ENCODE results near the gene PLAA.

The PLAA gene

GRCh38 chr9:26946753-26947727 is at the start of gene PLAA:
TSS of gene PLAA (minus strand) at chr9:26947242. CDS start at chr9:26947045, 197 bp downstream.
- H3K36me3 Mint-ChIP-seq (ENCODE audit: insufficient read depth), result peaks cover 14% of the 10 kb centered on the region
- peaks cover 14% of the 10 kb centered on the region for H3K27me3 Mint-ChIP-seq
- H3K4me3 Mint-ChIP-seq, result peak within 1 kb of the TSS; percentile 92
- no peaks in the 10 kb centered on the region for H3K9me3 Mint-ChIP-seq
- H3K27ac Mint-ChIP-seq (ENCODE audit: low read depth), result peak within 1 kb of the TSS; percentile 99
- peaks cover 35% of the 10 kb centered on the region for H3K4me1 Mint-ChIP-seq
- ATAC-seq (replicated peaks; ENCODE audit: extremely low read depth, poor library complexity, severe bottlenecking) (peak; percentile 93), DNase-seq (ENCODE audit: low spot score in 2 of 2) (peak; percentile 76 to 82)

GRCh38 chr9:26995810-26996209 is 48.8 kb upstream of the PLAA start:
- Mint-ChIP-seq H3K27me3 (no peaks in the 10 kb centered on the region), H3K4me3 (no peak overlapping the region), H3K4me1 (no peaks in the 10 kb centered on the region), H3K36me3 (ENCODE audit: insufficient read depth) (peaks cover 3% of the 10 kb centered on the region), H3K9me3 (no peaks in the 10 kb centered on the region), H3K27ac (ENCODE audit: low read depth) (no peak overlapping the region)
- DNase-seq (ENCODE audit: low spot score in 2 of 2) (no peak), ATAC-seq (replicated peaks; ENCODE audit: extremely low read depth, poor library complexity, severe bottlenecking) (no peak)

GRCh38 chr9:26983340-26983739 is 36.3 kb upstream of the PLAA start:
- DNase-seq (ENCODE audit: low spot score in 2 of 2) (no peak), ATAC-seq (replicated peaks; ENCODE audit: extremely low read depth, poor library complexity, severe bottlenecking) (no peak)
- Mint-ChIP-seq H3K36me3 (ENCODE audit: insufficient read depth) (peaks cover 9% of the 10 kb centered on the region), H3K27me3 (no peaks in the 10 kb centered on the region), H3K9me3 (no peaks in the 10 kb centered on the region), H3K4me3 (no peak overlapping the region), H3K27ac (ENCODE audit: low read depth) (peak overlapping the region; percentile 62), H3K4me1 (no peaks in the 10 kb centered on the region)

DNA sequence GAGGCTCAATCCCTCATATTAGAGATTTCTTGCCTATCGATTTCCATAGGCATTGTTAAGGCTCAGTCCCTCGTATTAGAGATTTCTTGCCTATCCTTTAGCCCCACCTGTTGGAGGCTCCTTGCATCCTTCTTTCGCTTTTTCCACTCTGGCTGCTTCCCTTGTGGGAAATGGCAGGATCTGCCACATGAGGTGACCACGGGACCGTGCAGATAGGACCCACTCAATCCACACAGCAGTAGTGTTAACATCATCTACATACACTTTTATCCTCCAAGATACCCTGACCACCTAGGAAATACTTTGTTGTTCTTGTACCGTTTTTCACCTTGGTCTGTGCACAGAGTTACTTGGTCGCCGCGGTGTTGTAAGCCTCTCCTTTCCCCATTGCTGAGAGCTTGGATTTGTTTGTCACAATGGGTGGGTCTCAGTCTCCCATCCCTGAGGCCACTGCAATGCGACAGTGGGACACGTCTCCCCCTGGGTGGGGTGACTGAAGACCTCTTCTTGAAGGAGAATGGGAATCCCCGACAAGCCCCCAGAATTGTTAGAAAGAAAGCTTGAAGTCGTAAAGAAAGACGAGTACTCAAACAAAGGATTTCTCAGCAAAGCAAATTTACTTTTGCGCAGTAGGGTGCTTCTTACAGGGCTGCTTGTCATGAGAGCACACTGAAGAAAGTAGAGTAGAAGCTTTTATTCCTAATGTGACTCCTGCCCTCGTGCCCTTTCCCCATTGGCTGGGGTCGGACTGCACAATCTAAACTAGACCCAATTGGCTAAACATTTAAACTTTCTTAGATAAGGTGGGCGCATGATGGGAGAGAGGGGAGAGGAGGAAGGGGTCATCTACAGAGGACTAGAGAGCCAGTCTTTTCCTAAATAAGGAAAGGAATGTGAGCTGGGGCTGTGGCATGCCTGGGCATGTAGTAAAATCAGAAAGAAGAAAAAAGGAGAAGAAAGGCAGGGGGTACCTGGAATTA is 29.0 kb upstream of the PLAA start:
- Mint-ChIP-seq H3K27me3 (no peaks in the 10 kb centered on the region), H3K4me1 (no peaks in the 10 kb centered on the region), H3K4me3 (no peak overlapping the region), H3K9me3 (no peaks in the 10 kb centered on the region), H3K27ac (ENCODE audit: low read depth) (no peak overlapping the region), H3K36me3 (ENCODE audit: insufficient read depth) (peaks cover 4% of the 10 kb centered on the region)
- ATAC-seq (replicated peaks; ENCODE audit: extremely low read depth, poor library complexity, severe bottlenecking), result no peak
- no peak for DNase-seq (ENCODE audit: low spot score in 2 of 2)

DNA sequence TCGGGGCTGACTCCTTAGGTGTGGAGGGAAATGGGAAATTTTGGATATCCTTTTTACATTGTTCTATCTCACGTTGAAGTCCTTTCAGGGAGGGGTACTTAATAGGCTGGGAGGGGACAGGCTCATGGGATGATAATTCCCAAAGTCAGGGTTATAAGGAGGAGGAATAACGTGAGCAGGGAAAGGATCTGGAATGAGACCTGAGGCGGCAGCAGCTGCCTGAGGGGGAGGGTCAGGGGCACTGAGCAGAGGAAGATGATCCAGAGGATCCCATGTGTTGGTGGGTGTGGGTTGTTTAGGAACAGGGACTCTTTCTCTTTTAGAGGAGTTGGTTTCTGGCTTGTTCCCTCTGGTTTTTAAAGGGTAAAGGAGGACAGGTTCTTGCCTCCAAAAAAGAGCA is 27.9 kb upstream of the PLAA start:
- no peaks in the 10 kb centered on the region for H3K4me1 Mint-ChIP-seq
- no peak overlapping the region for H3K4me3 Mint-ChIP-seq
- H3K27me3 Mint-ChIP-seq, result no peaks in the 10 kb centered on the region
- DNase-seq (ENCODE audit: low spot score in 2 of 2) (no peak), ATAC-seq (replicated peaks; ENCODE audit: extremely low read depth, poor library complexity, severe bottlenecking) (no peak)
- no peak overlapping the region for H3K27ac Mint-ChIP-seq (ENCODE audit: low read depth)
- H3K9me3 Mint-ChIP-seq, result no peaks in the 10 kb centered on the region
- peaks cover 4% of the 10 kb centered on the region for H3K36me3 Mint-ChIP-seq (ENCODE audit: insufficient read depth)

- H3K27me3 Mint-ChIP-seq, result no peaks in the 10 kb centered on the region
- no peaks in the 10 kb centered on the region for H3K9me3 Mint-ChIP-seq
- no peak overlapping the region for H3K27ac Mint-ChIP-seq (ENCODE audit: low read depth)
- peaks cover 4% of the 10 kb centered on the region for H3K36me3 Mint-ChIP-seq (ENCODE audit: insufficient read depth)
- no peak for DNase-seq (ENCODE audit: low spot score in 2 of 2)
- no peak for ATAC-seq (replicated peaks; ENCODE audit: extremely low read depth, poor library complexity, severe bottlenecking)
- no peak overlapping the region for H3K4me3 Mint-ChIP-seq
- no peaks in the 10 kb centered on the region for H3K4me1 Mint-ChIP-seq
Observed at GRCh38 chr9:26973989-26974388, 26.9 kb upstream of the PLAA start.

- ATAC-seq (replicated peaks; ENCODE audit: extremely low read depth, poor library complexity, severe bottlenecking) (no peak), DNase-seq (ENCODE audit: low spot score in 2 of 2) (no peak)
- Mint-ChIP-seq H3K4me3 (no peak overlapping the region), H3K4me1 (peaks cover 7% of the 10 kb centered on the region), H3K36me3 (ENCODE audit: insufficient read depth) (peaks cover 2% of the 10 kb centered on the region), H3K27ac (ENCODE audit: low read depth) (no peak overlapping the region), H3K27me3 (no peaks in the 10 kb centered on the region), H3K9me3 (no peaks in the 10 kb centered on the region)
Observed at GRCh38 chr9:26971721-26972120, 24.7 kb upstream of the PLAA start.

DNA sequence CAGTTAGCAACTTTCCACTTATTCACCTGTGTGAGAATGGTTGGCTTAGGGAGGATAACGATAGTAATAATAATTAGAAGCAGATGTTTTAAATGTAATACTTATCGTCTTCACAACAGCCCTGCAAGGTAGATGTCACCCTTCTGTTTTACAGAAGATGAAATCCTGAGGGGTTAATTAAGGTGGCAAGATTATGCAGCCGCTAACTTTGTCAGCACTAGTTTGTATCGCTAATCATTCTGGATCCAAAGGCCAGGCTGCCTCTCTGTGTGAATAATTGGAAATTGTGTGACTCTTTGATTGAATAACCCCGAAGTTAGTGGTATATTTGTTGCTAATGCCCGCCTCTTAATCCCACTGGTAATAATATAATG is 9.8 kb upstream of the PLAA start:
- ATAC-seq (replicated peaks; ENCODE audit: extremely low read depth, poor library complexity, severe bottlenecking) (no peak), DNase-seq (ENCODE audit: low spot score in 2 of 2) (no peak)
- Mint-ChIP-seq H3K36me3 (ENCODE audit: insufficient read depth) (peaks cover 14% of the 10 kb centered on the region), H3K4me1 (peaks cover 26% of the 10 kb centered on the region), H3K9me3 (no peaks in the 10 kb centered on the region), H3K27me3 (no peaks in the 10 kb centered on the region), H3K27ac (ENCODE audit: low read depth) (peak overlapping the region; percentile 93), H3K4me3 (peak overlapping the region; percentile 85)

DNA sequence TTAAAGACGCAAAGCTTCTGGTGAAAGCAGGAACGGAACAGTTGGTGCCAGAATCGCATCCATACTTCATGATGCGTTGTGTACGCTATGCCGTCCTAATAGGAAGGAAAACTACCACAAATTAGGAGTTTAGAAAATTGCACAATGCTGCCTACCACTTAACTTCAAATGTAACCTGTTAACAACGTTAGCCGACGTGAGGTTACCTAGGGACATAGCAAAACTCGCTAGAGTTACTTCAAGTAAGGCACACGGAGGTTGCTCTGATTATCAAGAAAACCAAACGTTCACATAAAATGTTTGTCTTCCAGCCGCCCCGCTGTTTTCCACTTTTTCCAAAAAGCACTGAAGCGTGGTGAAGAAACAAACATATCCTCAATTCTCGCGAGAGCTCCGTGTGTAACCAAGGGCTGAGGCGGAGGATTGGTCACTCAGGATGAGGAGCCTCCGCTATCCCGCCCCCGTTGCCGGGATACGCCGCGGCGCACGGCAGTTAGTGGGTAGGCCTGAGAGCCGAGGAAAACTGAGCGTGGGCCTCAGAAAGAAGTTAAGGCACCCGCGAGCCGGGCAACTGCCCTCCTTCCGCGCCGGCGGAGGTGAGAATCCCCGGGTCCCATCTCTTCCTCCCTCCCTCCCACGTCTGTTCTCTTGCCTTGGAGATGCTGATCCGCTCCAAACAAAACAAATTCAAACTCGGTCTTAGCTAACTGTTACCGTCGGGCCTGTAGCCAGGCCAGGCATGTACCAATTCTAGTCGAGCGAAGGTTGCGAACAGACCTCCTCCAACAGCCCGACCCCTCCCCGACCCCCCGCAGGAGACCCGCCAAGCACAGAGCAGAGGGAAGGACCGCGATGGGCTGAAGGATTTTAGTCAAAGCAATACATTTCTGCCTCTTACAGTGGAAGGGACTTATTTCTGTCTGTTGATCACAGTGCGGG is 9.1 kb upstream of the PLAA start, which contains the start of gene IFT74:
IFT74 (plus strand) TSS at position 492 of the 939 bp plus-strand sequence. CDS start 5,556 bp downstream, outside the sequence.
- H3K27ac Mint-ChIP-seq (ENCODE audit: low read depth), result peak within 1 kb of the TSS; percentile 93
- peaks cover 14% of the 10 kb centered on the region for H3K36me3 Mint-ChIP-seq (ENCODE audit: insufficient read depth)
- DNase-seq (ENCODE audit: low spot score in 2 of 2) (peak; percentile 82 to 90), ATAC-seq (replicated peaks; ENCODE audit: extremely low read depth, poor library complexity, severe bottlenecking) (peak; percentile 100)
- no peaks in the 10 kb centered on the region for H3K9me3 Mint-ChIP-seq
- H3K4me1 Mint-ChIP-seq, result peaks cover 26% of the 10 kb centered on the region
- peak within 1 kb of the TSS; percentile 85 for H3K4me3 Mint-ChIP-seq
- H3K27me3 Mint-ChIP-seq, result no peaks in the 10 kb centered on the region

DNA sequence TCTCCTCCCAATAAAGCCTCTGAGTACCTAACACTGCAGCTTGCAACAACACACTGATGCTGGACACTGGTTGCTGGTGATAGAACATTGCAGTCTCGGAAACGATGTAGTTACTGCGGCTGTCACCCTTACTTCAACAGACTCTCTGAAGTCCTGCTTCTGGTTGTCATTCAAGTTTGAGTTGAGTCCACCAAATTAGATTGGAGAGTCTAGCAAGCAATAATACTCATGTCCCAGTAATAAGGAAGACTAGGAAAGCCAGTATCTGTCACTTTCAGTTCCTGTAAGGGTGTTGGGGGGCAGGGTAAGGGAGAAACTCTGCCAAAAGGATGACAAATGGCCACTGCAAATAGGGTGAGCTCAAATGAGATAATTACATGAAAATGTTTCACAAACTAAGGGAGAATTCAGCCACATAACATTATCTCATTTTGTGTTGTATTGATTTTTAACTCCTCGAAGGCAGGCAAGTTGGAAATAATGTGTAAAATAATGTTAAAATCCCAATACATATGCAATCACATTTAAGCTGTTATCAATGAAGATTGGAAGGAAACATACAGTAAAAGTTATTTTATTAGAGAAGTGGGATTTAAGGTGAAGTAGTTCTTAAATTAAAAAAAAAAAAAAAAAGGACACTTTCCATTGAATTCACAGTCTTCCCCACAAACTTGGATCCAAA is 8.3 kb upstream of the PLAA start:
- H3K36me3 Mint-ChIP-seq (ENCODE audit: insufficient read depth), result peaks cover 14% of the 10 kb centered on the region
- peaks cover 26% of the 10 kb centered on the region for H3K4me1 Mint-ChIP-seq
- DNase-seq (ENCODE audit: low spot score in 2 of 2), result no peak
- H3K27ac Mint-ChIP-seq (ENCODE audit: low read depth), result peak overlapping the region; percentile 93
- no peak for ATAC-seq (replicated peaks; ENCODE audit: extremely low read depth, poor library complexity, severe bottlenecking)
- peak overlapping the region; percentile 85 for H3K4me3 Mint-ChIP-seq
- H3K9me3 Mint-ChIP-seq, result no peaks in the 10 kb centered on the region
- no peaks in the 10 kb centered on the region for H3K27me3 Mint-ChIP-seq

DNA sequence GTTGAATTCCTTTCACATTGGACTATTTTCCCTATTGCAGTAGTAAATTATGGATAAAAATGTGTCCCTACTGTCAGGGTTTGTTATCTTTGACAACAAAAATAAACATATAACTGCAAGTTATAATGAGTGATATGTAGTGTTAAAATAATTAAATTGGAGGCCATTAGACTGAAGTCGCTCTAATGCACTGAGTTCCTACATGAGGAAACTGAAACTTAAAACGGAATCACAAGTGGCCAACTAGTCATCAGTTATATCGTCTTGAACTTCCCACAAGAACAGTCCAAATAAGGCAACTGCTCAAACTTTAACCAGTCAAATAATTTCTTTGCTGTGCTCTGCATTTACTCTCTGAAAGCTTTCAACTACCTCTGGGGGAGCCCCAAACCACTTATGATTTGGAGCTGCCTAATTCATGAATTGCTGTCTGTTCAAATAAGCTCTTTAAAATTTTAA is 7.0 kb upstream of the PLAA start:
- peak overlapping the region; percentile 81 for H3K27ac Mint-ChIP-seq (ENCODE audit: low read depth)
- DNase-seq (ENCODE audit: low spot score in 2 of 2) (no peak), ATAC-seq (replicated peaks; ENCODE audit: extremely low read depth, poor library complexity, severe bottlenecking) (no peak)
- H3K27me3 Mint-ChIP-seq, result peaks cover 7% of the 10 kb centered on the region
- peak overlapping the region; percentile 22 for H3K4me3 Mint-ChIP-seq
- no peaks in the 10 kb centered on the region for H3K9me3 Mint-ChIP-seq
- H3K36me3 Mint-ChIP-seq (ENCODE audit: insufficient read depth), result peaks cover 14% of the 10 kb centered on the region
- peaks cover 26% of the 10 kb centered on the region for H3K4me1 Mint-ChIP-seq
